Activated CD4-positive, alpha-beta T cell treated with anti-CD3 and anti-CD28 coated beads for 36 hours (primary cell): ENCODE measurements around the gene ZNF598. TPM values are rescaled to one million over a fixed set of nuclear protein-coding genes. Genes with fewer than 3 reads are reported as not detected.

Source experiments
- ATAC-seq: fragments of 200-7000 bp; cut with Tn5 transposase; one replicate; pipeline ENCODE4 v1.10.0; 2021; ENCODE audit warnings: mild to moderate bottlenecking, moderate library complexity
- CTCF ChIA-PET: fragments of 350-600 bp; sonication (Branson Sonifier 250); formaldehyde crosslinking; loops from one replicate; lab custom pipeline; 2021; ENCODE audit warnings: antibody characterized with exemption; lab: Charles Lee
- POLR2A ChIA-PET: fragments of 350-600 bp; sonication (Branson Sonifier 250); formaldehyde crosslinking; loops from one replicate; lab custom pipeline; 2021; ENCODE audit warnings: antibody characterized with exemption, inconsistent platforms; lab: Charles Lee
- DNase-seq: peaks from one replicate; pipeline ENCODE4 v3.0.0-alpha.2; 2020
- H3K27ac Mint-ChIP-seq: one replicate; pipeline ENCODE4 v1.8.0; 2021; ENCODE audit warnings: mixed read lengths
- H3K27me3 Mint-ChIP-seq: one replicate; pipeline ENCODE4 v1.8.0; 2021; ENCODE audit warnings: mixed read lengths
- H3K36me3 Mint-ChIP-seq: one replicate; pipeline ENCODE4 v1.8.0; 2021; ENCODE audit warnings: low read depth, mixed read lengths
- H3K4me1 Mint-ChIP-seq: one replicate; pipeline ENCODE4 v1.8.0; 2021; ENCODE audit warnings: mixed read lengths
- H3K4me3 Mint-ChIP-seq: one replicate; pipeline ENCODE4 v1.8.0; 2021; ENCODE audit warnings: mild to moderate bottlenecking, moderate library complexity, mixed read lengths
- H3K9me3 Mint-ChIP-seq: one replicate; pipeline ENCODE4 v1.8.0; 2021; ENCODE audit warnings: low read depth, mixed read lengths
- intact Hi-C, 2 experiments: fragments of 100-400 bp; cut with DNase I in 1 of 2; cut with micrococcal nuclease in 1 of 2; formaldehyde crosslinking; loops; one replicate each; pipeline versions ENCODE4 v1.14.2 to v1.15.1; 2022 to 2024; cut with DNase I, micrococcal nuclease
- total RNA-seq, 2 experiments: library from RNA; stranded (reverse); gene quantifications; one replicate each; pipeline ENCODE4 v1.2.3, GENCODE V29; 2021

ZNF598 gene
- total RNA-seq = 10 to 100 TPM; 64.6 to 69.8 TPM

DNA sequence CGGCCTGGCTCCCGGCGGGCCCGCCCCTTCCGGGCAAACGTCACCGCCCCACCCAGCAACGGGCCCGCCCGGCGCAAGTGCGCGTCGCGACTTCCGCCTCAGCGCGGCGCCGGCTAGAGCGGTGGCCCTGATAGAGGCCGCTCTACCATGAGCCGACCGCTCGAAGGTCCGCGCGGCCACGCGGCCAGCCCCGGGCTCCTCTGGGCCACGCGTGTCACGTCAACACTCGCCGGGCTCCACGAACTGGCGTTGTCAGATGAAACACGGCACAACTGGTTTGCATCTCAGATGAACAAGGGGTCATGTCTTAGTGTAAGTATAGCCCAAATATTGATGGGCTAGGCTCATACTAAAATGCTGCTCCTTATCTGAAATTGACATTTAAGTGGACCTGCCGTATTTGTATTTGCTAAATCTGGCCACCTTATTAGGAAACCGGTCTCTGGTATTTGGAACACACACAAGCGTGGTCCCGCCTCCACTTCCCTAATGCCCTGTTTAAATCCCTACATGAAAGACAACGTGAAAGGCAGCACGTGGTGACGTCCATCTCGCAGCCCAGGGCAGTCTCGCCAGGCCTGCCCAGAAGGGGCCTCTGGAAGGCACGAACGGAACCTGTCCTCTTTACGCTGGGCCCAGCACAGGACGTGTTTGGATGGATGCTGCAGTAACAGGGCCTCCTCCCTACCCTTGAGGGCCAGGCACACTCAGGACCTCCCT, at the start of gene ZNF598:
Gene ZNF598 (minus strand): TSS at position 31 of the 720 bp plus-strand sequence.
- ATAC-seq (peak; percentile 93), DNase-seq (peak; percentile 90)
- Mint-ChIP-seq H3K9me3 (no peaks in the 10 kb centered on the region), H3K4me1 (peaks cover 35% of the 10 kb centered on the region), H3K27ac (peak within 1 kb of the TSS; percentile 90), H3K27me3 (no peaks in the 10 kb centered on the region), H3K36me3 (peaks cover 26% of the 10 kb centered on the region), H3K4me3 (peak within 1 kb of the TSS; percentile 95)
- ChIA-PET POLR2A (interaction anchor here (0.7 kb wide), 1 partner anchor 136 kb away, joined by 3 read pairs; no protein-coding TSS in a partner anchor), CTCF (no interaction called here)
- intact Hi-C loops = loop anchor here (1.0 to 10.0 kb wide), 13 partner anchors 13 to 325 kb away; partner anchors contain the start of genes E4F1 (in 1 of the 2), MAPK8IP3 (in 1 of the 2), MLST8 (in 1 of the 2) and NTHL1 (in 1 of the 2)

DNA sequence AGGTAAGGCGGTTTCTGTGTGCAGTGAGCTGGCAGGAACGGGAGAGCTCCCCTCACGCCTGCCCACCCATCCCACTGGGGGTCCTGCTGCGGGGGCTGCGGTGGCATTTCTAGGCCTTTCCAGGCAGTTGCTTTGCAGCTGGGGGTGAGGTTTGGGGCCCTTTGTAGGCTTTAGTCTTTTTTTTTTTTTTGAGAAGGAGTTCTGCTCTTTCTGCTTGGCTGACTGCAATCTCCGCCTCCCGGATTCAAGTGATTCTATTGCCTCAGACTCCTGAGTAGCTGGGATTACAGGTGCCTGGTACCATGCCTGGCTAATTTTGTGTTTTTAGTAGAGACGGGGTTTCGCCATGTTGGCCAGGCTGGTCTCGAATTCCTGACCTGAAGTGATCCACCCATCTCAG, 49.3 kb upstream of the ZNF598 start:
- H3K36me3 Mint-ChIP-seq = peaks cover 1% of the 10 kb centered on the region
- CTCF ChIA-PET = no interaction called here
- ATAC-seq = no peak
- POLR2A ChIA-PET = no interaction called here
- no peaks in the 10 kb centered on the region for H3K9me3 Mint-ChIP-seq
- intact Hi-C loops = no loop called here
- DNase-seq = no peak
- no peak overlapping the region for H3K4me3 Mint-ChIP-seq
- no peaks in the 10 kb centered on the region for H3K4me1 Mint-ChIP-seq
- no peaks in the 10 kb centered on the region for H3K27me3 Mint-ChIP-seq
- no peak overlapping the region for H3K27ac Mint-ChIP-seq

GRCh38 chr16:2058420-2058819, 48.8 kb upstream of the ZNF598 start:
- H3K4me1 Mint-ChIP-seq = no peaks in the 10 kb centered on the region
- ChIA-PET CTCF (no interaction called here), POLR2A (no interaction called here)
- H3K27me3 Mint-ChIP-seq = no peaks in the 10 kb centered on the region
- no peak for ATAC-seq
- no peak overlapping the region for H3K27ac Mint-ChIP-seq
- H3K9me3 Mint-ChIP-seq = no peaks in the 10 kb centered on the region
- DNase-seq = no peak
- no peak overlapping the region for H3K4me3 Mint-ChIP-seq
- intact Hi-C loops = no loop called here
- H3K36me3 Mint-ChIP-seq = peaks cover 1% of the 10 kb centered on the region

DNA sequence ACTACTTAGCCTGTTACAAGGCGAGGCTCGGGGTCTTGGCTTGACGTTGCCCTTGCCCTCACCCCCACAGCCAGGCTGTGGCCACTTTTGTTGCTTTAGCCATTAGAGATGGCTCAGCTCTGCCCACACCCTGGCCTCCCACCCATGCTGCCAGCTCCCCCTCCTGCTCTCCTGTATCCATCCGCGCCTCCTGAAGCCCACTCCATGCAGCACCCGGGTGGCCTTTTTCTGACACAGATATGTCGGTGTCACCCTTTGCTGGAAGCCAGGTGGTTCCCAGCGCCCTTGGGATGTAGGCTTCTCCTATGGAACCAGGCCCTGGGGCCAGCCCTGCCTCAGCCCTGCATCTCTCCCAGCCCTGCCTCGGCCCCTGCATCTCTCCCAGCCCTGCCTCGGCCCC, 47.8 kb upstream of the ZNF598 start:
- intact Hi-C loops = no loop called here
- H3K27ac Mint-ChIP-seq = no peak overlapping the region
- ATAC-seq = no peak
- H3K4me3 Mint-ChIP-seq = no peak overlapping the region
- H3K9me3 Mint-ChIP-seq = no peaks in the 10 kb centered on the region
- no peaks in the 10 kb centered on the region for H3K4me1 Mint-ChIP-seq
- DNase-seq = no peak
- H3K36me3 Mint-ChIP-seq = peaks cover 1% of the 10 kb centered on the region
- CTCF ChIA-PET = interaction anchor here (0.6 to 0.7 kb wide), 2 partner anchors 37 to 486 kb away, joined by 3 read pairs; no protein-coding TSS in a partner anchor
- POLR2A ChIA-PET = no interaction called here
- H3K27me3 Mint-ChIP-seq = no peaks in the 10 kb centered on the region

- CTCF ChIA-PET = interaction anchor here (0.6 to 0.7 kb wide), 2 partner anchors 37 to 485 kb away, joined by 3 read pairs; no protein-coding TSS in a partner anchor
- Mint-ChIP-seq H3K9me3 (no peaks in the 10 kb centered on the region), H3K27me3 (no peaks in the 10 kb centered on the region), H3K4me3 (no peak overlapping the region), H3K27ac (no peak overlapping the region), H3K36me3 (peaks cover 1% of the 10 kb centered on the region), H3K4me1 (no peaks in the 10 kb centered on the region)
- DNase-seq (no peak), ATAC-seq (no peak)
- POLR2A ChIA-PET = no interaction called here
- intact Hi-C loops = no loop called here
These were observed 47.2 kb upstream of the ZNF598 start for GRCh38 chr16:2056681-2057407.

- peak; percentile 19 for DNase-seq
- peaks cover 1% of the 10 kb centered on the region for H3K36me3 Mint-ChIP-seq
- intact Hi-C loops = no loop called here
- H3K4me3 Mint-ChIP-seq = no peak overlapping the region
- POLR2A ChIA-PET = no interaction called here
- no peaks in the 10 kb centered on the region for H3K4me1 Mint-ChIP-seq
- ATAC-seq = no peak
- H3K9me3 Mint-ChIP-seq = no peaks in the 10 kb centered on the region
- no peak overlapping the region for H3K27ac Mint-ChIP-seq
- no peaks in the 10 kb centered on the region for H3K27me3 Mint-ChIP-seq
- CTCF ChIA-PET = no interaction called here
These were observed 46.5 kb upstream of the ZNF598 start for GRCh38 chr16:2056077-2056476.

- Mint-ChIP-seq H3K27ac (no peak overlapping the region), H3K4me1 (no peaks in the 10 kb centered on the region), H3K4me3 (no peak overlapping the region), H3K9me3 (no peaks in the 10 kb centered on the region), H3K27me3 (no peaks in the 10 kb centered on the region), H3K36me3 (peaks cover 1% of the 10 kb centered on the region)
- CTCF ChIA-PET = interaction anchor here (0.6 kb wide), 2 partner anchors 140 to 423 kb away, joined by 3 read pairs; no protein-coding TSS in a partner anchor
- POLR2A ChIA-PET = no interaction called here
- no peak for DNase-seq
- ATAC-seq = no peak
- intact Hi-C loops = no loop called here
These were observed 45.1 kb upstream of the ZNF598 start for GRCh38 chr16:2054543-2055245.

DNA sequence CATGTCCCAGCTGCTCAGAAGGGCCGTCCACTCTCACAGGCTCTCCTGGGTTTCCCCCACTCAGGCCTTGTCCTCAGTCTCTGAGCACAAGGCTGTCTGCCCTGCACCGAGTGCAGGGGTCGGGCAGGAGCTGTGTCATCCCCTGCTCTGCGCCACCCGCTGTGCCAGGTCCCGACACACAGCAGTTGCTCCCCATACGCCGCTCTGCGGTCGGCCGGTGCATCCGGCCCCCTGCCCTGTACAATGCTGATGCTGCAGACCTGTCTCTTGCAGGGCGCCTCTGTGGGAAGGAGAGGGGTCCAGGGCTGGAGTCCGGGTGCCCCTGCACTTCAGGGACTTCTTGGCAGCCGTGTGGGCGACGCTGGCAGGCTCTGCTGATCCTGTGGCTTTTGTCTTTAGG, 44.3 kb upstream of the ZNF598 start:
- Mint-ChIP-seq H3K4me3 (no peak overlapping the region), H3K4me1 (peaks cover 4% of the 10 kb centered on the region), H3K9me3 (no peaks in the 10 kb centered on the region), H3K27ac (no peak overlapping the region), H3K36me3 (peaks cover 1% of the 10 kb centered on the region), H3K27me3 (no peaks in the 10 kb centered on the region)
- ATAC-seq (no peak), DNase-seq (no peak)
- intact Hi-C loops = no loop called here
- POLR2A ChIA-PET = no interaction called here
- CTCF ChIA-PET = interaction anchor here (0.6 kb wide), 1 partner anchor 424 kb away, joined by 3 read pairs; no protein-coding TSS in a partner anchor

GRCh38 chr16:2053211-2053610, 43.6 kb upstream of the ZNF598 start:
- Mint-ChIP-seq H3K27me3 (no peaks in the 10 kb centered on the region), H3K4me1 (peaks cover 10% of the 10 kb centered on the region), H3K36me3 (peaks cover 1% of the 10 kb centered on the region), H3K27ac (no peak overlapping the region), H3K9me3 (no peaks in the 10 kb centered on the region), H3K4me3 (no peak overlapping the region)
- DNase-seq = no peak
- ChIA-PET CTCF (no interaction called here), POLR2A (no interaction called here)
- no peak for ATAC-seq
- intact Hi-C loops = no loop called here

GRCh38 chr16:2048116-2048543, 38.5 kb upstream of the ZNF598 start:
- ChIA-PET POLR2A (interaction anchor here (0.6 to 1.5 kb wide), 3 partner anchors 83 to 205 kb away, joined by 8 to 12 read pairs (median 8); partner anchors contain the start of genes RPS2 and TRAF7), CTCF (interaction anchor here (0.5 to 1.9 kb wide), 10 partner anchors 18 to 274 kb away, joined by 3 to 8 read pairs (median 4); partner anchors contain the start of genes PKD1, RPS2 and TRAF7)
- Mint-ChIP-seq H3K36me3 (peaks cover 1% of the 10 kb centered on the region), H3K4me3 (peak overlapping the region; percentile 89), H3K9me3 (no peaks in the 10 kb centered on the region), H3K27ac (peak overlapping the region; percentile 83), H3K27me3 (no peaks in the 10 kb centered on the region), H3K4me1 (peaks cover 18% of the 10 kb centered on the region)
- intact Hi-C loops = loop anchor here in 1 of 2 experiments (1.0 to 5.0 kb wide), 2 partner anchors 341 to 465 kb away; partner anchors contain the start of genes ATP6V0C and MAPK8IP3
- DNase-seq (peak; percentile 52), ATAC-seq (peak; percentile 28)
